NCI-H1105 (cell line): ENCODE measurements around the gene LILRA5.
"Not testable (repeated sequence)": the region's sequence is repeated elsewhere in the genome, so short reads cannot be mapped to it uniquely, and the experiment has no call there.

Source experiments
- DNase-seq: peaks from one replicate; lab custom pipeline; 2025; lab: John Stamatoyannopoulos, UW

The LILRA5 gene

DNA sequence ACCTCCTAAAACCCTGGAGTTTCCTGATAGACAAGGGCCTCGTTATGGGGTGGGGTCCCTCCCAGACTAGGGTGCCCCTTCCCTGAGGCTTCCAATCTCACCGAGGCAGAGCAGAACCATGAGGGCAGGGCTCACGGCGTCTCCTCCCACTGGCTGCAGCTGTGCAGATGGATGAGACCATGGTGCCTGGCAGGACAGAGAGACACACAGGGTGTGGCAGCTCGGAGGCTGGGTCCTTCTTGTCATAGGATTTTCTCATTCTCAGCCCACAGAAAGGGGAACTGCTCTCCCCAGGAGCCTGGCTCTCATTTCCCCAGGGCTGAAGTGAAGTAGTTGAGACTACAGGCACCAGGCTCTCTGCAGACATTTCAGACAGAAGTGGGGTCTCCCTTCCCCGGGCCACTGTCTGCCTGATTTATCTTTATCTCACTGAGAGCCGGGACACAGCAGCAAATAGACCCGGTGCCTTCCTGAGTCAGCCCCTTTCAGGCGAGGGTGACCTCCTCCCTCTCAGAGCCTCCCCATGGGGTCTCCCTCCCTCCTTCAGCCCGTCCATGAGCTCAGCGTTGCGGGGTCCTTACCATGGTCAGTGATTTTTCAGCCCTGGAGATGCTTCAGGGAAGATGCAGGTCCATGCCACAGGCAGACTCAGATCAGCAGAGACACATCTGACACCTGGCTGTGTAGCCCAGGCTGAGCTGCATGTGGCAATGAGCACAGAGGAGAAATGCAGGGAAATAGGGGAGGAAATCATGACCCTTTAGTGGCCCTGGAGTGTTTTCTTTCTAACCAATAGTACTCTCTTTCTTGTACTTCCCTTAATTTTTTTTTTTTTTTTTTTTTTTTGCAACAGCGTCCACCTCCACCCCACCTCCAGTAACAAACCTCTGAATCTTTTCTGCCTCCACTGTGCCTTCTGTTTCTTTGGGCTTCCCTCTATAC lies at the start of gene LILRA5:
TSS of gene LILRA5 (minus strand) at position 731 of the 942 bp plus-strand sequence. CDS start at position 584, 147 bp downstream.
- no peak for DNase-seq

DNA sequence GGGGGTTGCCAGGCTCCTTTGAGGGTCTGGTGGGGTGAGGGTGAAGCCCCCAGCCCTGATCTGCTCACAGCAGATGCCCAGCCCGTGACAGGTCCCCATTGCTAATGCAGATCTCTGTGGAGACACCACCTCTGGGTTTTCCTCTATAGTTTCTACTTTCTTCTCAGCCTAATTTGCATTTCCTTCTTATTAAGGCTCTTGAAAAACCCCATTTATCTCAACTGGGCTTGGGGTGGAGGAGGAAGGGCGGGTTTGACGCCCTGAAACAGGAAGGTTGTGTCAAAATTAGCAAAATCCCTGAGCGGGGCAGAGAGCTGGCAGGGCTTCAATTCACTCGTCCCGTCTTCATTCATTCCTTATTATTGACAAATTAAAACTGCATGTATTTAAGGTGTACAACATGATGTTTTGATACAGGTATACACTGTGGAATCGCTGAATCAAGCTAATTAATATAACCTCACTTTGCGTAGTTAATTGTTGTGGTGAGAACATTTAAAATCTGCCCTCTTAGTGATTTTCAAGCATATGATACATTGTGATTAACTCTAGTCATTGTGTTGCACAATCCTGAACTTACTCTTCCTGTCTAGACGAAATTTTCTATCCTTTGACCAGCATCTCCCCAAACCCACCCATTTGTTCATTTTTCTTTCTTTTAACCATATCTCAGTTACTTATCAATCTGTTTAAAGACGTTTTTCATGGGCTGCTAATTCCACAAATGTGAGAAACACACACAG lies 48.9 kb upstream of the LILRA5 start:
- not testable (repeated sequence) for DNase-seq

DNA sequence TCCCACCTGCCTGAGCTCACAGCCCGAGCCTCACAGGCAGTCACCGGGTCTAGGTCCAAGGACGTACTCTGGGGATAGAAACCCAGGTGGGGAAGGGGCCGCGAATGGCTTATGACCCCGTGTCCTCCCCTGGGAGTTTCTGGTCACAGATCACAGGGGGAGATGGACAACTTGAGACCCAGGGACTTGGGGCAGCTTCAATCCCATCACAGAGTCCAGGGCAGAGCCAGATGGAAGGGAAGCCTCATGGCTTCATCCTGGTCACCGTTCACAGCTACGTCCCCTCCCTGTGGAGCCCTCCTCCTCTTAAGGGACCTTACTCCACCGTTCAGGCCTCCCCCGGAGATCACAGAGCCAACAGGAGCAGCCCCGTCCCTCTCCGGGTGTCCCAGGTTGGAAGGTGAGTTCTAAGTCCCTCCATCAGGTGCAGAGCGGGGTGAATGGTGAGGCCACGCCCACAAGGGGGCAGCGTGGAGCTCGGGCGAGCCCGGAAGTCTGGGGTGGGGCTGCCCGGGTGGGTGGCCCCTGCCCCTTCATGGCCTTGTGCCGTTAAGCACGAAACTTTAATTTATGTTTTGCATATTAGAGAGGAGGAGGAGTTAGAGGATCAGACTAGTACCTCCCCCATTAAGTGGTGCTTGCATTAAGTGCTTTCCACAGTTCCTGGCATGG lies 46.3 kb upstream of the LILRA5 start:
- not testable (repeated sequence) for DNase-seq

DNA sequence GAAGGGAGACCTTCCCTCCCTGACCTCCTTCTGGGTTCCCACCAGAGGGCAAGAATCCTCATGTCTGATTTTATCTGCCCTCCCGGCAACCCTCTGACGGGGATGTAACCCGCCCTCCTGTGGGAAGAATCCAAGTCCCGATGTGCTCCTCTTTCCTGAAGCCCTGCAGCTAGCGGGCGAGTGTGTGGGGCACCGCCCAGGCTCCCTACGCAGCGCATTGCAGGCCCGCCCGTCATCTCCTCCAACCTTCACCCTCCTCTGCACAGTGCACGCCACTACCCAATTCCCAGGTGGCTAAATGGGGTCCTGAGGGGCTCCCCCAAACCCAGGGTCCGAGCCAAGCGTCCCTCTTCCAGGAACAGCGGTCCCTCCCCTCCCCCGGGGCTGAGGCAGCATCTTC lies 44.4 kb upstream of the LILRA5 start:
- DNase-seq = no peak

DNA sequence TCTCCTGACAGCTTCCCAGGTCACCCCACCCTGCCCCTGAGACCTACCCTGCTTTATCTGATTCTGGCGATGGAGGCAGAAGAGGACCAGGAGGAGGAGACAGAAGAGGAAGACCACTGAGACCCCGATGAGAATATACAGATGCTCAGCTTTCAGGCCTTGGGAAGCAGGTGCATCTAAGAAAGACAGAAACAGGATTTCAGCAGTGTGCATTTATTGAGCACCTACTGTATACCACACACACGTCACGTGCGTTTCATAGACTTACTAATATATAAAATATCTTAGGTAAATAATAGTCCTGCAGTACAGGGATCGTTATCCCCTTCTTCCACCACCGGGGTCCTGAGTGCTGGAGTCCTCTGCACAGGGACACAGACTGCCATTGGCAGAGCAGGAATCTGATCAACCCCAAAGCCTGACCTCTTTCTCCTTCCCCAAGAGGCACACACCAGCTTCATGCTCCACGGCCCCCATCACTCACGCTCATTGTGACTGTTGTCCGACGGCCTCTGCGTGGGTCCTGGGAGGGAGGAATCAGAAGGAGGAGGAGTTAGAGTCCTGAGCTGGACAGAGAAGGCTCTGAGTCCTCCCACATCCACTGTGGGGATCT lies 43.6 kb upstream of the LILRA5 start:
- DNase-seq = no peak

DNA sequence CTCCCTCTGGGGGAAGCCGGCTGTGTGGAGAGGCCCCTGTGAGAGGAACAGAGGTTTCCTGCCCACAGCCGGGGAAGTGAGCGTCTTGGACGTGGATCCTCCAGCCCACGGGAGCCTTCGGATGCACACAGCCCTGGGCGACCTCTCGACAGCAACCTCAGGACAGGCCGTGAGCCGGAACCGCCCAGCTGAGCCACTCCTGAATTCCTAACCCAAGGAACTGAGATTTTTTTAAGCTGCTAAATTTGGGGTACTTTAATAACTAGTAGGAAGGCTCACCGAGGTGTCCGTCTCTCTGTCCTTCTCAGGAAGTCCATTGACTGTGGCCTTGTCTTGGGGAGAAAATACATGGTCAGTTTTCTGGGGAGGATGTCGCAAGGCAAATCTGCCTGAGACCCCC lies 42.7 kb upstream of the LILRA5 start:
- DNase-seq = no peak

DNA sequence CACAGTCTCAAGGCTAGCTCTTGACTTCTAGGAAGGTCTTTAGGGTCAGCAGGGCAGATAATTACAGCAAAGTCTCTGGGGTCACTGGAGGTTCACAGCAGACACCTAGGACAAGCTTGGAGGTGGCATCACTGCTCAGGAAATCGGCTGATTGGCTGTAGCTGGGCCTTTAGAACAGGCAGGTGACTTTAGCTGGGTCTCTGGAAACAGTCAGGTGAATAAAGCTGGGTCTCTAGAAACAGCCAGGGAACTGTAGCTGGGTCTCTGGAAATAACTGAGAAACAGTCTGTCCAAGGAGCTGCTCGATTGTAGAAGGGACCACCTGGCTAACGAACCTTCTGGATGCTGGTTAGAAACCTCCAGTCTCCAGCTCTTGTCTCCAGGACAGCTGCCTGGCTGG lies 41.8 kb upstream of the LILRA5 start:
- DNase-seq = no peak

DNA sequence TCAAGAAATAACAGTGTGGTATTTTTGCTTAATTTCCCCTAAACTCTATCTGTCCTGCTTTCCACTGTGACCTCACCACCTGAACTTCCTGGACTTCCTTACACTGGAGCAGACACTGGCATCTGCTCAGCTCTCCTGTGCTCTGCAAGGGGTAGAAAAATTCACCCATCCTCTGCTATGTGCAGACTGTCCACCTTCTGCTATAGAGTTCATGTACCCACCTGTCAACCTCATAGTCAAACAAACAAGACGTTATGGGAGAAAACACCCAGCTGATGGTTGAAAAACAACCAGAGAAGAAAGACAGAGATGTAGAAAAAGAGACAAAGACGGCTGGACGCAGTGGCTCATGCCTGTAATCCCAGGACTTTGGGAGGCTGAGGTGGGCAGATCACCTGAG lies 39.6 kb upstream of the LILRA5 start:
- no peak for DNase-seq

DNA sequence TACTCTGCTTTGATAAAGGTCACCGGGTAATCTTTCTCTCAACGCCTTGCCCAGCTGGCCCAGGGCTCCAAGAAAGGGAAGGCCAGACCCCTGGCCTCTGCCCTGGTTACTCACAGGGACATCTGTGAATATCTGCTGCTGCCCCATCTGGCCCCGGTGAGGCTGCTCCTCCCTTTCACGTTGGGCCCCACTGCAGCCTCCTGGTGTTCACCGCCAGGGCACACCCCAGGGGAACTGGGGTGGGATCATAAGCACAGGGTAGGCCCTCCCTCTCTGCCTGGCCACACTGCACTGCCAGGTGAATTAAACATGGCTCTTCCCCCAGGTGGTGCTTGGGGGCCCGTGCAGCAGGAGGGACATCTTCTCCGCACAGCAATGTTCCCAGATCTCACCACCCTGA lies 39.1 kb upstream of the LILRA5 start:
- no peak for DNase-seq

DNA sequence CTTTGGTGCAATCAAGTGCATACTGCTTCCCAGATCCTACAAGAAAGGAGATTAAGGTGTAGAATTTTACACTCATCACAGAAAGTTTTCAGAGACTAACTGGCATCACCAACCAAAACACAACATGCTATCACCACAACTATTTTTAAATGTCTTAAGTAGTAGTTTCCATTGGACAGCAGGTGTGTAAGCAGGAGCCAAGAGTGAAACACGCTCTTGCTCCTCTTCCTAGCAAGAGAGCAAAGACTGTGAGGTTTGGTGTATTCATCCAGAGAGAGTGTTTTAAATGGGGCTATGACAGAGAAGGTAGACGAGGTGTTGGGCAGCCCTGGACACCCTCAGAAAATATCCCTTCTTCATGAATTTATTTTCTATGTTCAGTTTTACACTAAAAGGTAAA lies 38.5 kb upstream of the LILRA5 start:
- DNase-seq = no peak

DNA sequence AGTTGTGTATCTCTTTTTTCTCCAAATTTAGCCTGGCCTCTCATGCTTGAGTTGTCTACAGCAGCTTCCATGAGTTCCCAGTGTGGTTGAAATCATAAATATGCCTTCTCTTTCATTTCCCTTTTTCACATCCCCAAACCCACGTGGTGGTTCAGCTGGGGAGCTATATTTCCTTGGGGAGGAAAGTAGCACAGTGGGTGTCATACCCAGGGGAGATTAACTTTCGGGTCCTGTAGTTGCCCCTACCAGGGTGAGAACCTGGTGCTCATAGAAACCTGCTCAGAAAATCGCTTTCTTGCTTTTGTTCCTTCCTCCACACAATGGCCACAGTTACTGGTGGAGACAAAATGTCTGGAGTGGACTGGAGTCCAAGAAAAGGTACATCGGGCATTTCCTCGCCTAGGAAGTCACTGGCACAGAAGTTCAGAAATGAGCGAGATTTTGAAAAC lies 33.0 kb upstream of the LILRA5 start:
- DNase-seq = no peak

DNA sequence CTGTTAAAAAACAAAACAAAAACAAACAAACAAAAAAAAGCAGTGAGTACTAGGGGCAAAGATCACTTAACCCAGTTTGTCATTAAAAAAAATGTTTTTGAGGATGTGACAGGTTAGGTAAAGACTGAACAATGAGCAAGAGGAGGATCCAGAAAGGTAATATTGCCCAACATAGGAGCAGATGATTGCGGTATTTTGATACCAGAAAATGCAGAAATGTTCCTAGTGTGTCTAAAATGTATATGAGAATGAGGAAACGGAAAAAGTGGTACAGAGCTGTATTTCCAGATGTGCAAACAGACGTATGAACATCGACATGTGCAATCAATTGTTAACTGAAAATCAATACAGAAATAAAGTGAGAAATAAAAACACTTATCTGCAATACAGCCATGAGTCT lies 30.9 kb upstream of the LILRA5 start:
- DNase-seq = no peak

DNA sequence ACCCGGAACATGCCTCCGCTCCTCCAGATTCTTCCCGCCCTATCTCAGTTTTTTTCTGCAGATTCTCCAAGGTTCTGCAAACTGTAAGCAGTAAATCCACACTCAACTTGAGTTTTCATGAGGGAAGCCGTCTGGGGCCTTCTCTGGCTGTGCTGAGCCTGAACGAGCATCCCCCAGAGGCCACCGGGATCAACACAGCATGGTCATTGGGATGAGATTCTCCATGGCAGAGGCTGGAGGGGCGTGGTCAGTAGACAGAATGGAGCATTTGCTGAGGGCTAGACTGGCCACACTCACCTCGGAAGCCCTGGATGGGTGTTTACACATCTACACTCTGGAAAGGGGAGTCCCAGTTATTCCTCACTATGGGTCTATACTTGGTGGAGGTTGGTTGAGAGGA lies 28.3 kb upstream of the LILRA5 start:
- DNase-seq = no peak

DNA sequence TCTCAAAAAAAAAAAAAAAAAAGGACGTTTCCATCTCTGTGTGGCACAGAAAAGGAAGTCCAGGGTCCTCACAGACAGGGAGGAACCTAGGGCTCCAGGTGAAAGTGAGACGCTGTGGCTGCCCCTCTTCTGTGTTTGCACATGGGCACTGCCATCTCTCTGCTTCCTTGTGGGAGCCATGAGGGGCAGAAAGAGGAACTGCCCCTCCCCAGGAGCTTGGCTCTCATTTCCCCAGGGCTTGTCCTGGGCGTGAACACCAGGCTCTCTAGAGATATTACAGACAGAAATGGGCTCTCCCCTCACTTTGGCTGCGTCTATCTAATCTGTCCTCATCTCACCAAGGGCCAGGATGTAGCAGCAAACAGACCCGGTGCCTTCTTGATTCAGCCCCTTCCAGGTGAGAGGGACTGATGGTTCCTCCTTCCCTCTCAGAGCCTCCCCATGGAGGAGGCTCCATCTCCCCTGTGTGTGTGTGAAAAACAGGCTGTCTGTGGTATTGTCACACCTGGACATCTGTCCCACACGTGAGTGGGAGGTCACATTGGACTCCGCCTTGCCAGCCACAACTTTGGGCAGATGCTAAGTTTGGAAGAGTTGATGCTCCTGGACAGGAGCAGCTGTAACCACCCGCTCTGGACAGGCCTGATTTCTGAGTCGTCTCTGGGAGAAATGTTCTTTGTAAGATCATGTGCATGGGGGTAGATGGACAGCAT lies 26.8 kb upstream of the LILRA5 start:
- no peak for DNase-seq

DNA sequence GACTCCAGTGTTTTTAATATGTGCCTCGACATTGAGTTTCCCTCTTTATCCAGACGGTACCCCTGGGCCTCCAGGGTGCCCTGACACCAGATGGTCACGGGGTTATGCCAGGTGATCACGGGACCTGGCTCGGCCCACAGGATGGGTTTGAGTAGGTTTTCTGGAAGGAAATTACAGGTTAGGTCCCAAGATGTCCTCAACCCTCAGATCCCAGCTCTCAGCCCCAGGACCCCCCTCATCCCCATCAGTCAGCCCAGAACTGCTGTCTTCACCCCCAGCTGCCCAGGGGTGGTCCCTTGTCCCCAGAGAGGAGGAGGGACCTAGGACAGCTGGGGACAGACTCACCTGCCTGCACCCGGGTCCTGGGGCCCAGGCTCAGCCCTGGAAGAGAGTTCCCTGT lies 25.6 kb upstream of the LILRA5 start:
- no peak for DNase-seq

DNA sequence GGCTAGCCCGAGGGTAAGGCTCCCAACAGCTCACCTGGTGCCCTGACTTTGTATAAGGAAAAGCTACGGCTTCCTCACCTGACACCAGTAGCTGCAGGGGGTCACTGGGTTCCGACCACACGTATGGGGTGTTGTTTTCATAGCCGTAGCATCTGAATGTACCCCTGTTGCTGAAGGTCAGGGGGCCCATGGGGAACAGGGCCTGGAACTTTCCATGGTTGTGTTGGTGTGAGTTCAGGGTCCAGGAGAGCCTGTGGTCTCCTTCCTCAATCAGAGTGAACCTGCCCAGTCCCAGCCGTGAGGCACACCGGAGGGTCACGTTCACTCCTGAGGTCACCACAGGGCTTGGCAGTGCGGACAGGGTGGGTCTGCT lies 24.9 kb upstream of the LILRA5 start:
- DNase-seq = no peak

DNA sequence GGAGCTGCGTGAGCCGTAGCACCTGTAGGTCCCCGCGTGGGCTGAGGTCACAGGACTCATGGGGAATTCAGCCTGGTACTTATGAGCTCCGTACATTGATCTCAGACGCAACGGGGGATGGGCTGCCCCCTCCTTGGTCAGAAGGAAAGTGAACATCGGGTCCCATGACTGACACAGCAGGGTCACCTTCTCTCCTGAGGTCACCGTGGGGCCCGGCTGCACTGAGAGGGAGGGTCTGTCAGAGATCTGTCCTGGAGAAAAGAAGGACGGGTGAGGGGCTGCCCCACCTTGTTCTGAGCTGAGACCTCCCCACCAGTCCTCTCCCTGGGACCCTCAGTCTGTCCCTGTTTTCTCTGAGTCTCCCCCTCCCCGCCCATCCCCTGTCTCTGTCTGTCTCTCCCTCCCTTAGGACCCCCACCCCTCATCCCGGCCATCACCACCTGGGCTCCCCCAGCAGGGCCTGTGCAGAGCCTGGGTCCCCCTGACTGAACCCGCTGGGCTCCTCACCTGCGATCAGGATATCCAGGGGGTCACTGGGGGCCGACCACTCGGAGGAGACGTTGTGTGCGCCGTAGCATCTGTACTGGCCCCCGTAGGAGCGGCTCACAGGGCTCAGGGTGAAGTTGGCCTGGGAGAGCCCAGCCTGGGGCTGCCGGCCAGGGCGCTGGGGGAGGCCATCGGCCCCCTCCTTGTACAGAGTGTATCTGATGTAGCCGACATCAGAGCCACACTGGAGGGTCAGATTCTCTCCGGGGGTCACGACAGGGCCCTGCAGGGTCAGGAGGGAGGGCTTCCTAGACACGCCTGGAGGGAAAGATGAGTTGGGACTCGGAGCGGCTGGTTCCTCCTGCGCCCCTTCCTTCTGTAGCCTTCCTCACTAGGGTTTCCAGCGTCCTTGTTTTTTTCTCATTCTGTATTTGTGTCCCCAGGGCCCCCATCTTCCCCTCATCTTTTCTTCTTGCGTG lies 24.2 kb upstream of the LILRA5 start:
- no peak for DNase-seq

DNA sequence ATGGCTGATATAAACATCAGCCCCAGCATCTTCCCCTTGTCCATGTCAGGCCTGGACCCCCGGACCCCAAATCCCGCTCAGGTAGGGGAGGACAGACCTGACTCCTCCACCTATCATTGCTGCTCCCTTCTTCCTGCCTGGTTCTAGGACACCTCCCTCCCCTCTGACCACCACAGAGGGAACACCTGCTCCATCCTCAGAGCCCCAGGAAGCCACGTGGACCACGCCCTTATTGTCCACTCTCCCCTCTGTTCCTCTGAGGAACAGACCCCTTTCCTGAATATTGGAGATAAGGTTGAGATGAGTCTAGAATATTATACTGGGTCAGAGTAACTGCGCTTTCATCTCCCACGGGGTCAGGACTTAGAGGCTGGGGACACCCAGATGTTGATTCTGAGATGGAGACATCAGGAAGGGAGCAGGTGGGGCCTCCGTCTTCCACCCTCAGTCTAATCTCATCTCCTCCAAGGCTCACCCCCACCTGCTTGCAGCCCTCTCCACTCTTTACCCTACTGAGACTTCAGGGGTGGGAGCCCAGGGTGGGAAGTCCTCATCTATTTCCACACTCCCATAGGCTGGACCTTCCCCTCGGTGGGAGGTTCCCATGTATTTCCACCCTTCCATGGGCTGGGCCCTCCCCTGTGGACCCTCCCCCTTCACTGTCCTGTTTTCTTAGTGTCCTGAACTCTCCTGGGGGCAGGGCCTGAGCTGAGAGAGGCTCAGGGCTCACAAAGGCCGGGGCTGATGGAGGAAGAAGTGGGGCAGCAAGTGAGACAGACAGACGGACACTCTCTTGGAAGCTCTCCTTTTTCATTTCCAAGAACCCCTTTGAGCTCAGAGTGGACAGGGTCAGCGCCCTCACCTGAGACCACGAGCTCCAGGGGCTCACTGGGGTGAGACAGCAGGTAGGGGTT lies 23.3 kb upstream of the LILRA5 start:
- DNase-seq = no peak

DNA sequence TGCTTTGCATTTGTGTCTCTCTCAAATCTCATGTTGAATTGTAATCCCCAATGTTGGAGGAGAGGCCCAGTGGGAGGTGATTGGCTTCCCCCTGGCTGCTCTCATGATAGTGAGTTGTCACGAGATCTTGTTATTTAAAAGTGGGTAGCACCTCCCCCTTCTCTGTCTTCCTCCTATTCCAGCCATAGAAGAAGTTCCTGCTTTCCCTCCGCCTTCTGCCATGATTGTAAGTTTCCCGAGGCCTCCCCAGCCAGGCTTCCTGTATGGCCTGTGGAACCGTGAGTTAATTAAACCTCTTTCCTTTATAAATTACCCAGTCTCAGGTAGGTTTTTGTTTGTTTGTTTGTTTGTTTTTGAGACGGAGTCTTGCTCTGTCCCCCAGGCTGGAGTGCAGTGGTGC lies 22.2 kb upstream of the LILRA5 start:
- DNase-seq = no peak
